HEK293 (cell line): ENCODE results near the gene LGI2.

Source experiments
- CTCF ChIP-seq: fragments of 450-650 bp; formaldehyde crosslinking; IDR thresholded peaks from 2 replicates; pipeline ENCODE4 v1.5.1; 2016; ENCODE audit warnings: missing biosample characterization, missing genetic modification characterization
- REST ChIP-seq: fragments of 450-650 bp; formaldehyde crosslinking; IDR thresholded peaks from 2 replicates; pipeline ENCODE4 v1.5.1; 2016; ENCODE audit warnings: missing biosample characterization, missing genetic modification characterization
- ZBTB11 ChIP-seq: fragments of 450-650 bp; formaldehyde crosslinking; conservative IDR thresholded peaks from 2 replicates; pipeline ENCODE4 v1.5.1; 2016; ENCODE audit warnings: low read depth, missing biosample characterization, missing genetic modification characterization
- ZNF239 ChIP-seq: fragments of 450-650 bp; formaldehyde crosslinking; IDR thresholded peaks from 2 replicates; pipeline ENCODE4 v1.5.1; 2016; ENCODE audit warnings: missing biosample characterization, missing genetic modification characterization
- ZNF274 ChIP-seq, 2 experiments: fragments of 200-500 bp in 1 of 2; fragments of 450-650 bp in 1 of 2; sonication (Bioruptor generic) in 1 of 2; formaldehyde crosslinking in 1 of 2; IDR thresholded peaks; 2 replicates each; pipeline versions ENCODE4 v1.5.1 to v1.6.1; 2014 to 2016; ENCODE audit warnings: borderline replicate concordance in 1 of 2, inconsistent platforms in 1 of 2, low read length in 1 of 2, missing biosample characterization in 1 of 2, missing genetic modification characterization in 1 of 2

GRCh38 chr4:24989327-24989726 lies 41.4 kb downstream of the LGI2 start:
- no peak for TF ChIP-seq ZBTB11 (tag by site-specific recombination)
- no peak for TF ChIP-seq REST (tag by site-specific recombination)
- no peak for TF ChIP-seq ZNF239 (tag by site-specific recombination)
- no peak for TF ChIP-seq CTCF
- TF ChIP-seq ZNF274 (IDR thresholded peaks at IDR 0.05; ENCODE audit: low read length), result no peak
- no peak for TF ChIP-seq ZNF274 (tag by site-specific recombination; IDR thresholded peaks at IDR 0.05; ENCODE audit: borderline replicate concordance)
